T-helper 2 cell treated with Interferon-gamma antibody and Interleukin-4, amounts not matched to agents 5 μg/mL and 100 μg/mL, for 36 hours (primary cell): ENCODE measurements around the gene LGALS4.
A peak's percentile ranks its signal among the peaks of the same experiment; 100 is the strongest.
"Not testable (repeated sequence)": the region's sequence is repeated elsewhere in the genome, so short reads cannot be mapped to it uniquely, and the experiment has no call there.

Experiments
- DNase-seq: peaks from one replicate; pipeline ENCODE4 v3.0.0; 2021; ENCODE audit warnings: low spot score
- H3K27ac Mint-ChIP-seq: one replicate; pipeline ENCODE4 v1.8.0; 2021; ENCODE audit warnings: mild to moderate bottlenecking, mixed read lengths
- H3K27me3 Mint-ChIP-seq: one replicate; pipeline ENCODE4 v1.8.0; 2021; ENCODE audit warnings: low read depth, mixed read lengths
- H3K36me3 Mint-ChIP-seq: one replicate; pipeline ENCODE4 v1.8.0; 2021; ENCODE audit warnings: low read depth, mixed read lengths
- H3K4me1 Mint-ChIP-seq: one replicate; pipeline ENCODE4 v1.8.0; 2021; ENCODE audit warnings: low read depth, mixed read lengths
- H3K4me3 Mint-ChIP-seq: one replicate; pipeline ENCODE4 v1.8.0; 2022; ENCODE audit warnings: mild to moderate bottlenecking, moderate library complexity, mixed read lengths
- H3K9me3 Mint-ChIP-seq: one replicate; pipeline ENCODE4 v1.8.0; 2021; ENCODE audit warnings: mixed read lengths

Gene LGALS4

DNA sequence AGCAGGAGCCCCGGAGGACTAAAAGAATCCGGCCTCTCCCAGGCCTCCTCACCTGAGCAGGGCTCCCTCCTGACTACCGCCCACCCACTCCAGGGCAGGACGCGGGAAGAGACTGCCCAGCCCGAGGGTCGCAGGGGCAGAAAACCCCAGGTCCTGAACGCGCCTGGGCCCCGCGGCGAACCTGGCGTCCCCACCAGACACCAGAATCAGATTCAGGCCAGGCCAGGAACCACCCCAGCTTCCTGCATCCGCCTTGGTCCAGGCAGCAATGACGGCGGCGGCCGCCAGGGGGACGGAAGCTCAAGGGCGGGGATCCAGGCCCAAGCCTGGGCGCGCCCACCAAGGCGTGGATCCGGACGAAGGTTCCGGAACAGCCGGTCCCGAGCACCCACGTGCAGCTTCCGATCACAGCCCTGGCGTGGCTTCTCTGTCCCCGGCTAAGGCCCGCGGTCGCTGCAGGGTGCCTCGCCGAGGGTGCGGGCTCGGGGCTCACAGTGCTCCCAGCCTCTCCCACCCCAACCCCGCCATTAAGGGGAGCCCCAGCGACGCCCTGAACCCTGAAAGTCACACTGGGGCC is 43.0 kb downstream of the LGALS4 start:
- Mint-ChIP-seq H3K27me3 (peaks cover 6% of the 10 kb centered on the region), H3K36me3 (no peaks in the 10 kb centered on the region), H3K4me1 (peaks cover 8% of the 10 kb centered on the region), H3K9me3 (no peaks in the 10 kb centered on the region), H3K27ac (peak overlapping the region; percentile 79), H3K4me3 (peak overlapping the region; percentile 67)
- DNase-seq, result peak; percentile 85

DNA sequence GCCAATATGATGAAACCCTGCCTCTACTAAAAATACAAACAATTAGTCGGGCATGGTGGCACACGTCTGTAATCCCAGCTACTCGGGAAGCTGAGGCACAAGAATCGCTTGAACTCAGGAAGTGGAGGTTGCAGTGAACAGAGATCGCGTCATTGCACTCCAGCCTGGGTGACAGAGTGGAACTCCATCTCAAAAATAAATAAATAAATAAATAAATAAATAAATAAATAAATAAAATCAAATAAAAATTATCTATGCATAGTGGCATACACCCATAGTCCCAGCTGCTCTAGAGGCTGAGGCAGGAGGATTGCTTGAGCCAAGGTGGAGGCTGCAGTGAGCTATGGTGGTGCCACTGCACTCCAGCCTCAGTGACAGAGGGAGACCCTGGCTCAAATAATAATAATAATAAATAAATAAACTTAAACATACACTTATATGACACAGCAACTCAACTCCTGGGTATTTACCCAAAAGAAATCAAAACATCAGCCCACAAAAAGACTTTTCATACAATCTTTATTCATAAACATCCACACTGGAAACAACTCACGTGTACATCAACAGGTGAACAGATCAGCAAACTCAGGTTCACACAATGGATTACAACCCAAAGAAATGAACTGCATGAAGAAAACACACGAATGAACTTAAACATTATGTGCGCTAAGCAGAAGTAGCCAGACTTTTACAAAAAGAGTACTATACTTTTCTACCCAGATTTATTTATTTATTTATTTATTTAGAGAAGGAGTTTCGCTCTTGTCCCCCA is 46.3 kb downstream of the LGALS4 start:
- DNase-seq, result no peak
- Mint-ChIP-seq H3K36me3 (no peaks in the 10 kb centered on the region), H3K4me3 (no peak overlapping the region), H3K27ac (no peak overlapping the region), H3K4me1 (peaks cover 8% of the 10 kb centered on the region), H3K27me3 (peaks cover 6% of the 10 kb centered on the region), H3K9me3 (no peaks in the 10 kb centered on the region)

DNA sequence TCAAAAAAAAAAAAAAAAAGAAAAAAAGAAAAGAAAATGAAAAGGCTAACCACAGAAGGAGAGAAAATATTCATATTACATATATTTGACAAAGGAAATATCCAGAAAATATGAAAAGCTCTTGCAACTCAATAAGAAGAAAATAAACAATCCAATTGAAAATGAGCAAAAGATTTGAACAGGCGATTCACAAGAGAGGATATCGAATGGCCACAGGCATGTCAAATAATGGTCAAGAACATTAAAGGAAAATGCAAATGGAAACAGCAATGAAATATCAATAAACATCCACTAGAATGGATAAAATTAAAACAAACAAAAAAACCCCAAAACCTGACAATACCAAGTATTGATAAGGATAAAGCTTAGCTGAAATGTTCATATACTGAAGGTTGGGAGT is 47.5 kb downstream of the LGALS4 start:
- DNase-seq, result no peak
- peaks cover 8% of the 10 kb centered on the region for H3K4me1 Mint-ChIP-seq
- H3K9me3 Mint-ChIP-seq, result no peaks in the 10 kb centered on the region
- peak overlapping the region; percentile 11 for H3K27ac Mint-ChIP-seq
- H3K27me3 Mint-ChIP-seq, result peaks cover 6% of the 10 kb centered on the region
- no peak overlapping the region for H3K4me3 Mint-ChIP-seq
- H3K36me3 Mint-ChIP-seq, result no peaks in the 10 kb centered on the region

DNA sequence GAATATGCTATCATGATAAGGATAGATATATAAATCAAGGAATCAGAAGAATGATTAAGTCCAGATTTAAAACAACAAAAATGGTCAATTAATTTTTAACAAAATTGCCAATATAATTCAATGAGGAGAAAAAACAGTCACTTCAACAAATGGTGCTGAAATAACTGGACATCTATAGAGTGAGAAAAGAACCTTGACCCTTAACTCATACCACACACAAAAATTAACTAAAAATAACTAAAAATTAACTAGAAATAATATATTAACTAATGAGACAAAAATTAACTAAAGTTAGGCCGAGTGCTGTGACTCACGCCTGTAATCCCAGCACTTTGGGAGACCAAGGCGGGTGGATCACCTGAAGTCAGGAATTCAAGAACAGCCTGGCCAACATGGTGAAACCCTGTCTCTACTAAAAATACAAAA is 48.9 kb downstream of the LGALS4 start:
- Mint-ChIP-seq H3K27me3 (peaks cover 6% of the 10 kb centered on the region), H3K36me3 (no peaks in the 10 kb centered on the region), H3K9me3 (no peaks in the 10 kb centered on the region), H3K4me1 (peaks cover 2% of the 10 kb centered on the region), H3K27ac (no peak overlapping the region), H3K4me3 (no peak overlapping the region)
- DNase-seq, result no peak

DNA sequence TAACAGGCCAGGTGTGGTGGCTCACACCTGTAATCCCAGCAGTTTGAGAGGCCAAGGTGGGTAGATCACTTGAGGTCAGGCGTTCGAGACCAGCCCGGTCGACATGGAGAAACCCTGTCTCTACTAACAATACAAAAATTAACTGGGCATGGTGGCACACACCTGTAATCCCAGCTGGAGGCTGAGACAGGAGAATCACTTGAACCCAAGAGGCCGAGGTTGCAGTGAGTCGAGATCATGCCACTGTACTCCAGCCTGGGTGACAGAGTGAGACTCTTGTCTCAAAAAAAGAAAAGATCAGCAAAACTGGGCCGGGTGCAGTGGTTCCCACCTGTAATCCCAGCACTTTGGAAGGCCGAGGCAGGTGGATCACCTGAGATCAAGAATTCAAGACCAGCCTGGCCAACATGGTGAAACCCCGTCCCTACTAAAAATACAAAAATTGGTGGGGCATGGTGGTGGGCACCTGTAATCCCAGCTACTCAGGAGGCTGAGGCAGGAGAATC is 50.8 kb downstream of the LGALS4 start:
- H3K9me3 Mint-ChIP-seq, H3K4me1 Mint-ChIP-seq, H3K27ac Mint-ChIP-seq, H3K36me3 Mint-ChIP-seq, H3K4me3 Mint-ChIP-seq, DNase-seq, H3K27me3 Mint-ChIP-seq: not testable (repeated sequence)

DNA sequence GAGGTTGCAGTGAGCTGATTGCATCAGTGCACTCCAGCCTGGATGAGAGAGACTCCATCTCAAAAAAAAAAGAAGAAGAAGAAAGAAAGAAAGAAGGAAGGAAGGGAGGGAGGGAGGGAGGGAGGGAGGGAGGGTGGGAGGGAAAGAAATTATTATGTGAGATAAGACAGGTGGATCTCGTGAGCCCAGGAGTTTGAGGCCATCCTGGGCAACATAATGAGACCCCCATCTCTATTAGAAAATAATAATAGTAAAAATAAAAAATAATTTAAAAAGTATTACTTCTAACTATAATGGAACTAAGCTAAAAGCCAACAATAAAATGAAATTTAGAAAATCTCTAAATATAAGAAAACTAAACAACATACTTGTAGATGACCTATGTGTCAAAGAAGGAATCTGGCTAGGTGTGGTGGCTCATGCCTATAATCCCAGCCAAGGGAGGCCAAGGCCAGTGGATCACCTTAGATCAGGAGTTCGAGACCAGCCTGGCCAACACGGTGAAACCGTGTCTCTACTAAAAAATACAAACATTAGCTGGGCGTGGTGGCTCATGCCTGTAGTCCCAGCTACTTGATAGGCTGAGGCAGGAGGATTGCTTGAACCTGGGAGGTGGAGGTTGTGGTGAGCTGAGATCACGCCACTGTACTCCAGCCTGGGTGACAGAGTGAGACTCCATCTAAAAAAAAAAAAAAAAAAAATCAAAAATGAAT is 51.8 kb downstream of the LGALS4 start:
- not testable (repeated sequence) for H3K36me3 Mint-ChIP-seq, H3K27me3 Mint-ChIP-seq, H3K4me1 Mint-ChIP-seq, H3K9me3 Mint-ChIP-seq, H3K27ac Mint-ChIP-seq, H3K4me3 Mint-ChIP-seq, DNase-seq

DNA sequence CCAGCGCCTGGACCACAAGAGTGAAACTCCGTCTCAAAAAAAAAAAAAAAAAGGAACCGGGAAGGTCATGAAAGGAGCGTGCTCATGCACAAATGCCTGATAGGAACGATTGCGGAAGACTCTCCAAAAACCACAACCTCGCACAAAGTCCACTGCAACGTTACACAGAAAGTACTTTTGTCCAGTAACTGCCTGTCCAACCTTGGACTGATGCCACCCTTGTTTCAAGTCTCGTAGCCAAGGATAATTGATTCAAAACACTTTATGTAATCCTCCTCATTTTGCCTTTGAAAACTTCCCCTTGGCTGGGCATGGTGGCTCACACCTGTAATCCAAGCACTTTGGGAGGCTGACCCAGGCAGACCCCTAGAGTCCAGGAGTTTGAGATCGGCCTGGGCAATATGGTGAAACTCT is 53.1 kb downstream of the LGALS4 start:
- H3K27ac Mint-ChIP-seq, result no peak overlapping the region
- no peaks in the 10 kb centered on the region for H3K9me3 Mint-ChIP-seq
- no peaks in the 10 kb centered on the region for H3K4me1 Mint-ChIP-seq
- no peaks in the 10 kb centered on the region for H3K36me3 Mint-ChIP-seq
- H3K4me3 Mint-ChIP-seq, result no peak overlapping the region
- DNase-seq, result no peak
- no peaks in the 10 kb centered on the region for H3K27me3 Mint-ChIP-seq

DNA sequence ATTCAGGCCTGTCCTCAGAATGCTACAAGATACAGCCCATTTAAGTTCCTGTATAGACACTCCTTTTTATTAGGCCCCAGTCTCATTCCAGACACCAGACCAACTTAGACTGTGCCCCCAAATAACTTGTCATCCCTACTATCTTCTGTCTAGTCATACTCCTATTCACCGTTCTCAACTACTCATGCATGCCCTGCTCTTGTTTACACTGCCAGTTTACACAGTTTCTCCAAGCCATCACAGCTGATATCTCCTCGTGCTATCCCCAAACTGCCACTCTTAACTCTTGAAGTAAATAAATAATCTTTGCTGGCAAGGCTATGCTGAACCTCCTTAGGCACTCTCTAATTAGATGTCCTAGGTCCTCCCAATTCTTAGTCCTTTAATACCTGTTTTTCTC is 58.5 kb downstream of the LGALS4 start:
- not testable (repeated sequence) for H3K36me3 Mint-ChIP-seq, H3K4me3 Mint-ChIP-seq, H3K9me3 Mint-ChIP-seq, H3K4me1 Mint-ChIP-seq, H3K27ac Mint-ChIP-seq, DNase-seq
- peaks cover 15% of the 10 kb centered on the region for H3K27me3 Mint-ChIP-seq

DNA sequence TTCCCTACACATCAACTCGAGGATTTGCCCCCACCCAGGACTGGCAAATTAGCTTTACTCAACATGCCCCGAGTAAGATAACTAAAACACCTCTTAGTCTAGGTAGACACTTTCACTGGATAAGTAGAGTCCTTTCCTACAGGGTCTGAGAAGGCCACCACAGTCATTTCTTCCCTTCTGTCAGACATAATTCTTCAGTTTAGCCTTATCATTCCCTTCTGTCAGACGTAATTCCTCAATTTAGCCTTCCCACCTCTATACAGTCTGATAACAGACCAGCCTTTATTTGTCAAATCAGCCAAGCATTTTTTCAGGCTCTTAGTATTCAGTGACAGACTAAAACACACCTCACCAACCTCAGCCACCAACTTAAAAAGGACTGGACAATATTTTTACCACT is 59.0 kb downstream of the LGALS4 start:
- DNase-seq, H3K4me3 Mint-ChIP-seq, H3K4me1 Mint-ChIP-seq, H3K9me3 Mint-ChIP-seq, H3K27ac Mint-ChIP-seq, H3K36me3 Mint-ChIP-seq: not testable (repeated sequence)
- H3K27me3 Mint-ChIP-seq, result peaks cover 15% of the 10 kb centered on the region
